Adrenal gland (tissue), 5 donors: Measurements from ENCODE around the gene GCG.

Experiments
- POLR2A ChIP-seq, 2 donors: fragments of 450-650 bp; IDR thresholded peaks; one replicate each; pipeline ENCODE4 v1.6.1; 2017; ENCODE audit warnings: antibody characterized with exemption in 2 of 2, mild to moderate bottlenecking in 2 of 2, moderate library complexity in 1 of 2
- TF ChIP-seq, protein P1 (sequence below), 6 experiments: fragments of 450-650 bp in 4 of 6; fragments of 200-600 bp in 2 of 6; sonication (generic) in 1 of 6; IDR thresholded peaks; 1 replicate in 5 of 6; 2 replicates in 1 of 6; pipeline versions ENCODE4 v1.5.1 to v1.8.0; 2016 to 2021; ENCODE audit warnings: antibody characterized with exemption in 6 of 6, mild to moderate bottlenecking in 2 of 6, moderate library complexity in 1 of 6
- donor health status: DM: no; HTN: no; CAD: no.

DNA sequence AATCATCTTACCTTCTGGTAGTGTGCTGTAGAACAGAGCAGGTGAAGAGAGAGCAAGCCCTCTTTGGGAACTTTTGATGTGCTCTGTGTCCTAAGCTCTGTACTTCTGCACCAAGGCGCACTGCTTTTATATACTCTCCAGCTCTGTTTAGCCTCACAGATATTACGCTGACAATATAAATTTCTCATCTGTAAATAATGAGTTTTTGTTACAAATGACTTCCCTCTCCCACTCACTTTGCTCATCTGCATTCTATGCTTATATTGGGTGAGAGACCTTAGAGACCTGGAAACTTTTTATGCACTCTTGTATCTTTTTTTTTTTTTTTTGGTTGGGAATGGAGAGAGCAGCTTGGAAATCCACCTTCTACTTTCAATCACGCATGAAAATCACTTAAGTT lies at the start of gene GCG:
- TF ChIP-seq, protein P1, sequence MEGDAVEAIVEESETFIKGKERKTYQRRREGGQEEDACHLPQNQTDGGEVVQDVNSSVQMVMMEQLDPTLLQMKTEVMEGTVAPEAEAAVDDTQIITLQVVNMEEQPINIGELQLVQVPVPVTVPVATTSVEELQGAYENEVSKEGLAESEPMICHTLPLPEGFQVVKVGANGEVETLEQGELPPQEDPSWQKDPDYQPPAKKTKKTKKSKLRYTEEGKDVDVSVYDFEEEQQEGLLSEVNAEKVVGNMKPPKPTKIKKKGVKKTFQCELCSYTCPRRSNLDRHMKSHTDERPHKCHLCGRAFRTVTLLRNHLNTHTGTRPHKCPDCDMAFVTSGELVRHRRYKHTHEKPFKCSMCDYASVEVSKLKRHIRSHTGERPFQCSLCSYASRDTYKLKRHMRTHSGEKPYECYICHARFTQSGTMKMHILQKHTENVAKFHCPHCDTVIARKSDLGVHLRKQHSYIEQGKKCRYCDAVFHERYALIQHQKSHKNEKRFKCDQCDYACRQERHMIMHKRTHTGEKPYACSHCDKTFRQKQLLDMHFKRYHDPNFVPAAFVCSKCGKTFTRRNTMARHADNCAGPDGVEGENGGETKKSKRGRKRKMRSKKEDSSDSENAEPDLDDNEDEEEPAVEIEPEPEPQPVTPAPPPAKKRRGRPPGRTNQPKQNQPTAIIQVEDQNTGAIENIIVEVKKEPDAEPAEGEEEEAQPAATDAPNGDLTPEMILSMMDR (IDR thresholded peaks at IDR 0.05), result no peak
- no peak for TF ChIP-seq POLR2A (IDR thresholded peaks at IDR 0.05)
